ENCODE measurements around the gene UBTD1. TPM values are rescaled to one million over a fixed set of nuclear protein-coding genes. Genes with fewer than 3 reads are reported as not detected.

The UBTD1 gene
- total RNA-seq, 2 experiments from 2014 or later = 1.6 to 2.1 TPM

GRCh38 chr10:97589479-97589878 is 90.8 kb downstream of the UBTD1 start, which contains the start of gene C10orf62:
TSS of gene C10orf62 (plus strand) at chr10:97589721. CDS start at chr10:97589898, 177 bp downstream.
- ChIA-PET CTCF (interaction anchor here (1.7 kb wide), 1 partner anchor 17 kb away, joined by 14 read pairs; the partner anchor contains the start of gene ANKRD2), POLR2A (no interaction called here)
- intact Hi-C loops (cut with micrococcal nuclease) = no loop called here
- ATAC-seq (no peak), DNase-seq (no peak)
- H3K4me3 Mint-ChIP-seq = no peak within 1 kb of the TSS
- H3K36me3 Mint-ChIP-seq (ENCODE audit: low read depth) = no peaks in the 10 kb centered on the region
- no peaks in the 10 kb centered on the region for H3K9me3 Mint-ChIP-seq
- H3K27ac Mint-ChIP-seq = no peak within 1 kb of the TSS
- H3K27me3 Mint-ChIP-seq = no peaks in the 10 kb centered on the region
- H3K4me1 Mint-ChIP-seq (ENCODE audit: low read depth) = no peaks in the 10 kb centered on the region
- no peak for TF ChIP-seq CTCF (IDR thresholded peaks at IDR 0.05)

- peak; percentile 49 for DNase-seq
- H3K9me3 Mint-ChIP-seq = no peaks in the 10 kb centered on the region
- H3K36me3 Mint-ChIP-seq (ENCODE audit: low read depth) = no peaks in the 10 kb centered on the region
- no peak overlapping the region for H3K4me3 Mint-ChIP-seq
- H3K27me3 Mint-ChIP-seq = no peaks in the 10 kb centered on the region
- ChIA-PET CTCF (interaction anchor here (0.7 to 1.7 kb wide), 2 partner anchors 18 to 22 kb away, joined by 3 to 14 read pairs; partner anchors contain the start of gene ANKRD2), POLR2A (interaction anchor here (0.7 kb wide), 1 partner anchor 223 kb away, joined by 3 read pairs; no protein-coding TSS in a partner anchor)
- intact Hi-C loops (cut with micrococcal nuclease) = no loop called here
- H3K4me1 Mint-ChIP-seq (ENCODE audit: low read depth) = no peaks in the 10 kb centered on the region
- ATAC-seq = peak; percentile 51
- TF ChIP-seq CTCF (IDR thresholded peaks at IDR 0.05) = no peak
- no peak overlapping the region for H3K27ac Mint-ChIP-seq
Measured at GRCh38 chr10:97590082-97590747, 91.5 kb downstream of the UBTD1 start.

GRCh38 chr10:97590748-97591495 is 92.2 kb downstream of the UBTD1 start:
- ChIA-PET CTCF (interaction anchor here (0.7 to 1.7 kb wide), 3 partner anchors 19 to 39 kb away, joined by 3 to 14 read pairs (median 3); partner anchors contain the start of gene ANKRD2), POLR2A (interaction anchor here (0.7 to 0.8 kb wide), 2 partner anchors 9 to 224 kb away, joined by 3 to 5 read pairs; no protein-coding TSS in a partner anchor)
- no peak overlapping the region for H3K27ac Mint-ChIP-seq
- H3K4me3 Mint-ChIP-seq = no peak overlapping the region
- H3K9me3 Mint-ChIP-seq = no peaks in the 10 kb centered on the region
- intact Hi-C loops (cut with micrococcal nuclease) = no loop called here
- H3K27me3 Mint-ChIP-seq = no peaks in the 10 kb centered on the region
- ATAC-seq (no peak), DNase-seq (no peak)
- H3K4me1 Mint-ChIP-seq (ENCODE audit: low read depth) = no peaks in the 10 kb centered on the region
- TF ChIP-seq CTCF (IDR thresholded peaks at IDR 0.05) = no peak
- H3K36me3 Mint-ChIP-seq (ENCODE audit: low read depth) = no peaks in the 10 kb centered on the region

- Mint-ChIP-seq H3K4me1 (ENCODE audit: low read depth) (no peaks in the 10 kb centered on the region), H3K27me3 (no peaks in the 10 kb centered on the region), H3K9me3 (no peaks in the 10 kb centered on the region), H3K4me3 (no peak overlapping the region), H3K27ac (no peak overlapping the region), H3K36me3 (ENCODE audit: low read depth) (no peaks in the 10 kb centered on the region)
- POLR2A ChIA-PET = no interaction called here
- intact Hi-C loops (cut with micrococcal nuclease) = no loop called here
- TF ChIP-seq CTCF (IDR thresholded peaks at IDR 0.05) = no peak
- ATAC-seq (no peak), DNase-seq (no peak)
- CTCF ChIA-PET = interaction anchor here (1.2 kb wide), 1 partner anchor 21 kb away, joined by 4 read pairs; the partner anchor contains the start of gene ANKRD2
Measured at GRCh38 chr10:97593421-97593820, 94.7 kb downstream of the UBTD1 start.
